Tongue (tissue), 2 donors: ENCODE results near the gene MFSD2A. TPM values are rescaled to one million over a fixed set of nuclear protein-coding genes. Genes with fewer than 3 reads are reported as not detected.
"Not testable (repeated sequence)": the region's sequence is repeated elsewhere in the genome, so short reads cannot be mapped to it uniquely, and the experiment has no call there.

ENCODE experiments used
- DNase-seq: peaks from one replicate; pipeline ENCODE4 v3.0.0-alpha.2; 2015
- total RNA-seq: library from RNA; depleted of rRNA; stranded (reverse); fragments of >200 nt; gene quantifications from one replicate; pipeline ENCODE4 v1.2.3, GENCODE V29; 2014

MFSD2A gene
- total RNA-seq, 1 donor from 2014 or later: 2.1 TPM

- DNase-seq: no peak
Measured at GRCh38 chr1:39969048-39969447, 14.1 kb downstream of the MFSD2A start.

DNA sequence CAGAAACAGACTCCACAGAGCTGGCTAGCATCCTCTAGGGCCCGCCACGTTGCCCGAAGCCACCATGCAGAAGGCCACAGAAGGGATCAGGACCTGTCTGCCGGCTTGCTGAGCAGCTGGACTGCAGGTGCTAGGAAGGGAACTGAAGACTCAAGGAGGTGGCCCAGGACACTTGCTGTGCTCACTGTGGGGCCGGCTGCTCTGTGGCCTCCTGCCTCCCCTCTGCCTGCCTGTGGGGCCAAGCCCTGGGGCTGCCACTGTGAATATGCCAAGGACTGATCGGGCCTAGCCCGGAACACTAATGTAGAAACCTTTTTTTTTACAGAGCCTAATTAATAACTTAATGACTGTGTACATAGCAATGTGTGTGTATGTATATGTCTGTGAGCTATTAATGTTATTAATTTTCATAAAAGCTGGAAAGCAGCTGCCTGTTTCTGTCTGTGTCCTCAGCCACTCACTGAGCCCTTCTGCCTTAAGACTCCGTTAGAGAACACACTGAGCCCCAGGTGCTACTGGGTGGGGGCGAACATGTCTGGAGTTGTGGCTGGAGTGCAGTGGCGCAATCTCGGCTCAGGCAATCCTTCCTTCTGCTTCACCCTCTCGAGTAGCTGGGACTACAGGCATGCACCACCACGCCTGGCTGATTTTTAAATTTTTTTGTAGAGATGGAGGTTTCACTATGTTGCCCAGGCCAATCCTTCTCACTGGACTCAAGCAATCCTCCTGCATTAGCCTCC, 14.8 kb downstream of the MFSD2A start:
- no peak for DNase-seq

- peak; percentile 45 for DNase-seq
Measured at GRCh38 chr1:39970274-39970673, 15.3 kb downstream of the MFSD2A start.

GRCh38 chr1:39971138-39971537, 16.2 kb downstream of the MFSD2A start:
- no peak for DNase-seq

DNA sequence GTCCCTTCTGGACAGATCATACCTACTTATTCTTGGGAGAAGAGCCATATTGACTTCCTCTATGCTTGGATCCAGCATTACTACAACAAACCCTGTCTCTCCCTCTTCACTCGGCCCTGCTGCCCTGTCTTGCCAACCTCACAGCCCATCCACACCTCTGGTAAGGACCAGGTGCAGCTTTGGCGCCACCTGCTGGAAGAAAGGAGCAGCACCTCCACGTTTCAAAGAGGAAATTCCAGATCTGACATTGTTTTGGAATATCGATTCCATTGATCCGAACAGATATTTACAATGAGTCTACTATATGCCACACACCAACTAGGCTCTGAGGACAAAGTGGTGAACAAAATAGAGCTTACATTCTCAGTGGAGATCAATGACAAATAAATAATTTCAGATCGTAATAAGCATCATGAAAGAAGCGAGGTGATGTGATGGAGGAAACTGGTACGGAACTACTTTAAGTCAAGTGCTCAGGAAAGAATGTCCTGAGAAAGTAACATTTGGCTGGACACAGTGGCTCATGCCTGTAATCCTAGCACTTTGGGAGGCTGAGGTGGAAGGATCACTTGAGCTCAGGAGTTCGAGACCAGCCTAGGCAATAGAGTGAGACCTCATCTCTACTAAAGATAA, 18.7 kb downstream of the MFSD2A start:
- DNase-seq: peak; percentile 85

- DNase-seq: no peak
Measured at GRCh38 chr1:39976732-39977131, 21.8 kb downstream of the MFSD2A start.

DNA sequence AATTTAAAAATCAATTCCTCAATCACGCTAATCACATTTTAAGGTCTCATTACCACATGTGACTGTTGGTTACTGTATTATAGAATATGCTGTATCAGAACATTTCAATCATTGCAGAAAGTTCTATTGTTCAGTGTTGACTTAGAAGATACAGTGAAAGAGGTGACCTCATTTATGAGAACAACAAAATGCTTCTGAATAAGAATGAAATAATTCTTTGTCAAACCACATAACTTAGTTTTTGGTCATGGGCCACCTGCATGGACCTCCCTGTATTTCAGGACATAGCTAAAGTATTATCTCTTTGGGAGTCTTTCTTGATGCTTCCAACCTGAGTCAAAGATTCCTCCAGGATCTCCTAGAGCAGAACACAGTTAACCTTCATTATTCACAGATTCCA, 22.3 kb downstream of the MFSD2A start:
- DNase-seq: no peak

GRCh38 chr1:39979654-39980053, 24.7 kb downstream of the MFSD2A start:
- no peak for DNase-seq

DNA sequence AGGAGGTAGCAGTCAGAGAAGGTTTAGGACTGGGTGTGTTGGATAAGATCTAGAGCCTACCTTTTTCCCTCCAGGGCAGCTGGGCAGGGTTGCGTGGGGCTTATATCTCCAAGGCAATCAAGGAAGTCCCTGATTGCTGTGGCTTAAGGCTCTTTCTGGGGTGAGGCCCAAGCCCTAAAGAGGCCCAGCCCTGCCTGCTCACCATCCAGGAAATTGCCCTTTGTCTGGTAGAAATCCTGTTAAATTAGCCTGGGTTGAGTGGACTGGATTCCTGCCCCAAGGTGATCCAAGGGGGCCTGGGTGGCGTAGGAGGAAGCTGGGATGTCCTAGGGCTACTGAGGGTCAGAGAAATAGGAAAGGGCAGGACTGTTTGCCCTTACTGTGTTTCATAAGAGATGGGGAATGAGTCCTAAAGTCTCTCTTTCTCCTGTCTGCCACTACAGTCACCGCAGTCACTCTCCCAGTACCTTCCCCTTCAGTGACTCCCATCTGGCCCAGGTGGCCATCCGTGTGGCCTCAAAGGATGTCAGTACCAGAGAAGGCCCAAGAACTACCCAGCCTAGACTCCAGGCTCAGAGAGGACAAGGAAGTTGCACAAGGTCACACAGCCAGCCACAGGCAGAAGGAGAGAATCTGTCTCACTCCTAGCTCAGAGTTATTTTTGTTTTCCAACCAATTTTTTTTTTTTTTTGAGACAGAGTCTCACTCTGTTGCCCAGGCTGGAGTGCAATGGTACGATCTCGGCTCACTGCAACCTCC, 25.8 kb downstream of the MFSD2A start:
- DNase-seq: no peak

DNA sequence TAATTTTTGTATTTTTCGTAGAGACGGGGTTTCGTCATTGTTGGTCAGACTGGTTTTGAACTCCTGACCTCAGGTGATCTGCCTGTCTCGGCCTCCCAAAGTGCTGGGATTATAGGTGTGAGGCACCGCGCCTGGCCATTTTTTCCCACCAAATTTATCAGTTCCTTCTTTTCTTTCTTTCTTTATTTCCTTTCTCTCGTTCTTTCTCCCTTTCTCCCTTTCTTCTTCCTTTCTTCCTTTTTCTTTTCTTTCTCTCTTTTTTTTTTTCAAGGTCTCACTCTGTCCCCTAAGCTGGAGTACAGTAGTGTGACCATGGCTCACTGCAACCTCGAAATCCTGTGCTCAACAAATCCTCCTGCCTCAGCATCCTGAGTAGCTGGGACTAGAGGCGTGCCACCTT, 26.4 kb downstream of the MFSD2A start:
- no peak for DNase-seq

DNA sequence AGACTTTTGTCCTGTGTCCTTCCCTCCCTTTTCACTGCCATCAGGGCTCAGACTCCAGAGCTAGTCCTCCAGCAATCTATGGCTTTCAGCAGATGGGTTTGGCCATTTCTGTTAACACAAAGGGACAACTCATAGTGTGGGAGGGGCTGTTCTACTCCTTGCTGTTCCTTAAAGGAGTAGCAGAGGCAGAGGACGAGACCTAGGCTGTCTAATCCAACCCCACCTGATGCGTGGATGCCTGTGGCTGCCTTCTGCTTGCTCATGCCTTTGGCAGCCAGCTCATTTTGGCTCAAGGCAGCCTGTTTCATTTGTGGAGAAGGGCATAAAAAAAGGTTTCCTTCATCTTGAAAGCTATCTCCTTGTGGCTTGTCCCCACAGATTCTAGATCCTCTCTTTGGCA, 27.0 kb downstream of the MFSD2A start:
- DNase-seq: no peak

DNA sequence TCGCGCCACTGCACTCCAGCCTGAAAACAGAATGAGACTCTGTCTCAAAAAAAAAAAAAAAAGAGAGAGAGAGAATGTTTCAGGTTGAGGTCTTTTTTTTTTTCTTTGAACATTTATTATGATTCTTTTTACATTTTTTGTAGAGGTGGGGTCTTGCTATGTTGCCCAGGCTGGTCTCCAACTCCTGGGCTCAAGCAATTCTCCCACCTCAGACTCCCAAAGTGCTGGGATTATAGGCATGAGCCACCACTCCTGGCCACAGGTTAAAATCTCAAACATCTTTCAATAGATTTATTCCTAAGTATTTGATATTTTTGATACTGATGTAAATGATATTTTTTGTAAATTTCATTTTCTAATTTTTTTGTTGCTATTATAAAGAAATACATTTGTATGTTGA, 29.5 kb downstream of the MFSD2A start:
- DNase-seq: not testable (repeated sequence)

DNA sequence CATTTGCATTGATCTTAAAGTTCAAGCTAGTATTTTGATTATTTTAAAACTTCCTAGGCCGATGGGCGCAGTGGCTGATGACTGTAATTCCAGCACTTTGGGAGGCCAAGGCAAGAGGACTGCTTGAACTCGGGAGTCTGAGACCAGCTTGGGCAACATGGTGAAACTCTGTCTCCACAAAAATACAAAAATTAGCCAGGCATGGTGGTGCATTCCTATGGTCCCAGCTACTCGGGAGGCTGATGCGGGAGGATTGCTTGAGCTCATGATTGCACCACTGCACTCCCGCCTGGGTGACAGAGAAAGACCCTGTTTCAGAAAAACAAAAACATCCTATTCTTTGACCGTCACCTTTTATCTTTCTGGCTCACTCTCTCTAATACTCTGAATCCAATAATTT, 30.0 kb downstream of the MFSD2A start:
- no peak for DNase-seq

DNA sequence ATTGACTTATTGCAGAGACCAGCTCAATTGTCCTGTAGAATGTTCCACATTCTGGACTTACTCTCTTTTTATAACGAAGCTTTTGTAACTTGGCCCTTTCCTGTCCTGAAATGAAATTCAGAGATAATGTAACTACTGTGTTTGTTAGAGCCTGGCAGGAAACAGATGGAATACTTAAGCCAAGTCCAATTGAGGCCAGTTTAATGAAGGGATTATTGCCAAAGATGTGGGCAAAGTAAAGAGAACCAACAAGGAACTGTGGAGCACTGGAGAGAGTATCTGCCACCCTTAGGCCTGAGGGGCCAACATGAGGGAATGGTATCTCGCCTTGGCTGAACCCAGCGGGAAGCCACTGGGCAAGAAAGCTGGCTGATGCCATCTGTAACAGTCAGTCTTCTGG, 32.9 kb downstream of the MFSD2A start:
- DNase-seq: no peak

- no peak for DNase-seq
Measured at GRCh38 chr1:39988618-39989343, 33.8 kb downstream of the MFSD2A start.

DNA sequence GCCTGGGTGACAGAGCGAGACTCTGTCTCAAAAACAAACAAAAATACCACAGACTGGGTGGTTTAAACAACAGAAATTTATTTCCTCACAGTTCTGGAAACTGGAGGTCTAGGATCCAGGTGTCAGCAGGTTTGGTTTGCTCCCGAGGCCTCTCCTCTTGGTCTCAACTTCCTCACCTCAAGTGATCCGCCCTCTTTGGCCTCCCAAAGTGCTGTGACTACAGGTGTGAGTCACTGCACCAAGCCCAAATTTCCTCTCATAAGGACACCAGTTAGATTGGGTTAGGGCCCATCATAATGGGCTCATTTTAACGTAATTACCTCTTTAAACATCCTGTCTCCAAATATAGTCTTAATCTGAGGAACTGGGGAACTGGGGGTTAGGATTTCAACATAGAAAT, 35.5 kb downstream of the MFSD2A start:
- DNase-seq: no peak

GRCh38 chr1:39992234-39992633, 37.3 kb downstream of the MFSD2A start:
- DNase-seq: no peak

- no peak for DNase-seq
Measured at GRCh38 chr1:39992888-39993287, 37.9 kb downstream of the MFSD2A start.

DNA sequence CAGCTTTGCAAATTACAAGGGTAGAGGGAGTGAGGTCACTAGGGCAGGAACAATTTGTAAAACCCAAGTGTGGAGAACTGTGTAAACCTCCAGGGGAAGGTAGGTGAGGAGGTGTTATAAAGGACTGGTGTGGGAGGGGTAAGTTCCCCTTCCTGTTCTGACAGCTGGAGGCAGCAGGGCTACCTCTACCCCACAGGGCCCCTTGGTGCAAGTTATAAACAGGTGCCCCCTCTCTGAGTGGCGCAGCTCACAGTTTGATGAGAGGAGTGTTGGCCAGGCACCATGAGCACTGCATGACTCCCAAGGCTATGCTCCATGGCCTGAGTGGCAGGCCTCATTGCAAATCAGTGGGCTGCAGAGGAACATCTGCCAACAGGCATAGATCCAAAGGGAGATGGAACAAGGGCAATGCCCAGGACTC, 41.0 kb downstream of the MFSD2A start:
- DNase-seq: no peak

- no peak for DNase-seq
Measured at GRCh38 chr1:39996396-39997004, 41.6 kb downstream of the MFSD2A start.

DNA sequence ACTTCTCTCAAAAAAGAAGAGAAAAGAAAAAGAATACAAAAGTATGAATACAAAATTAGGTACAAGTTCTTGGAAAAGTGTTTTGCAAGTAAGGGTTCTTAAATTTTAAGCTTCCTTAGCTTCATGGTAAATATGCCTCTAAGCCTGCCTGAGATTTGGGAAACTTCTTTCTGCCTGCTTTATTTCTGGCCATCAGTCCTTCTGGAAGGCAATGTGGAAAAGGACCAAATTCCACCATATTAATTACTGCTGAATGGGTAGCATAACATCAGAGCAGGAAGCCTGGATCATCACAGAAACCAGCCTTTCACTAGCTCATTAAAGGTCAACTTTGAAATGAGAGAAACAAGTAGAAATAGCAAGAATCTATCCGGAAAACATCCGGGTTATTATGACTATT, 46.5 kb downstream of the MFSD2A start:
- no peak for DNase-seq
